ENCODE data around the gene CD5L.
A peak's percentile ranks its signal among the peaks of the same experiment; 100 is the strongest.

Gene CD5L

DNA sequence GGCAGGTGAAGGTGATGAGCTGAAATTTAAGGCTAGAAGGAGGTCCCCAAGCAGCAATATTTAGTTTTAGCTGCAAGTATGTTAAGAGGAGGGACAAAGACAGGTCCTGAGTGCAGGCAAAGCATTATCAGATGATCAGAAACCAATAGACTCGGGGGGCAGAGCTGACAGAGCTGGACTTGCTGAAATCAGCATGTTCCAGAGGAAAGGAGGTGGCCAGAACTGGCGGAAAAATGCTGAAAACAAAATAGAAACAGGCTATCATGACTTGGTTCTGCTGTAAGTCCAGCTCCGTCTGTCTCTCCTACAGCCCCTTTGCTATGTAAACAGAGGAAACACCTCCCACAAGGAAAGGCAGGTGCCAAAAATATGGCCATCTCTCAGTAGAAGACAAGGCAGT, at the start of gene CD5L:
CD5L (minus strand) TSS at position 101 of the 400 bp plus-strand sequence. CDS start 107 bp downstream, outside the sequence.
- DNase-seq: no peak

DNA sequence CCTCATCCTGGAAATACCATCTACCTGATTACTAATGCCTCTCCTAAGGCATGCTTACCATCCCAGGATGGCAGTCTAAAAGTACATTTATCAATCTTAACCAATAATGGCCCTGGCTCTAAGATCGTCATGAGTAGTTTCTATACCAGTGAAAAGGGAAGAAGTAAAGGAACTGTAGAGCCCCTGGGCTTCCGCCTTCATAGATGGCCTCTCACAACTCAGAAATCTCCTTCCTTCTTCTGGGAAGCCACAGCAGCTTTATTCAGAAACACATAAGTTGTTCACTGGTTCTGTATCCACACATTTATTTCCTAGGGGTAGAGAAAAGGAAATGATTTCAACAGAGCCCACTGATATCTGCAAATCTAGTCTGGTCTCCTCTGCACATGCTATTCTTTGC, 41.0 kb upstream of the CD5L start:
- DNase-seq: no peak

DNA sequence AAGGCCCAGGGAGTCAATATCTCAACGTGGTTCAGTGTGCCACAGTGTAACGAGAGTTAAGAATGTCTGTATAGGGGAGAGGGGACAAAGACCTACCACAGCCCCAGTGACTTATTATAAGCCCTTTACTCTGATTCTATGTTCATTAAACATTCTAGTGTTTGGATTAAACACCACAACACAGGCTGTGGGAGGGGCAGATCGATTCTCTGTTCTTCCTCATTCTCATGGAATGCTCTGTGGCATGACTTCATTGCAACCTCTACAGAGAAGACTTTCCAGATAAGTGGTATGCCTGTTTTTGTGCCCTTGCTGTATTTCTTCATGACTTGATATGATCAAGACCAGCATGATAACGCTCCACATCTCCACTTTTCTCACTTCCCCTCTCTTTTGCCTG, 39.0 kb upstream of the CD5L start:
- DNase-seq: no peak

- DNase-seq: peak; percentile 33
Observed at GRCh38 chr1:157878059-157878458, 36.5 kb upstream of the CD5L start.

DNA sequence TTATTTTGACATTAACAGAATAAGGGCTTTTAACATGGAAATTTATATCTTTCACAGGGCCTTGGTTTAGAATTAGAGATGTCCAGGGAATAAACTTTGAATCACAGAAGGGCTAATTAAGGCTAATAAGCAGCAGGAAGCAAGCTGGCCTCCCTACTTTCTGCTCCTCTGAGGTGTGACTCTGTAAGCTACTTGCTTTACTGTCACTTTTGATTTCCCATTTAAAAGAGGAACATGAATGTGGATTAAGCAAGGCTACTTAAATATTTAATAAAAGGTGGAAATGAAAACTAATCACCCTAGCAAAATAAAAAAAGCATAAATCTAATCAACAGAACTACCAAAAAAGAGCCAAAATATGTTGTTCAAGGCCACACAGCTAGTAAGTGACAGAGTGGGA, 28.9 kb upstream of the CD5L start:
- DNase-seq: no peak

- no peak for DNase-seq
Observed at GRCh38 chr1:157868654-157869053, 27.0 kb upstream of the CD5L start.

DNA sequence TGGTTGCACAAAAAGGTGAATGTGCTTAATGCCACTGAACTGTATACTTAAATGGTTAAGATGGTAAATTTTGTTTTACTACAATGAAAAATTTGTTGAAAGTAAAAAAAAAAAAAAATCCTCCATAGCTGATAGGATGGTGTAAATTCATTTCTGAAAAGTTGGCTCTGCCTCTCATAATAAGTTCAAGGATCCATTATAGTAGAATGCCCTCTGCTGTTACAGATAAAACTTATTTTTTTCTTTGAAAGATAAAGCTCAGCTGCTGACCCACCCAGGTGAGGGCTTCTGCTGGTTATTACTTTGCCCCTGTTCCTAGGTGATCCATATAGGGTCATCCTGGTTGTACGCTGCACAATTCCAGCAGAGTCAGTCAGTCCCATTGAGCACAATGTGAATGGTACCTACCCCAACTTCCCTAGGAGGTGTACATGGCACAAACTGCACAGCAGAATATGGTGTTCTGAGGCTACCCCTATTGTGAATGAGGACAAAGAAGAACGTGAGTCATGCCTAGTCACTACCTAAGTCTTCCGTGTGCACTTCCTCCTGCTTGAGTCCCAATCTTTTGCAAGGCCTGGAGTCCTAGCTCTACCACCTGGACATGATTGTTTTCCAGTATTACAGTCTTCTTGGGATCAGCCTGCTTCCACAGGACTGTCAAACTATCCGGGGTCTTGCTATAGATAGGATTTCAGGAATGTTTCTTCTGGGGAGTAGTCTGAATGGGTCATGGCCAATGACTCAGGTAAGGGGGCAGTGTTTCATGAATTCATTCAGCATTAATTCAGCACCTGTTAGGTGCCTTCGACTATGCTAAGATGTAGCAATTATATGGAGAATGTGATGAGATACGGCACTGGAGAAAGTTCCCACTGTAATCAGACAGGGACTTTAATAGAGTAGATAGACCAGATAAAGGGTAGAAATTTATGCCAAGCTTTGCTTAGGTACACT, 20.8 kb upstream of the CD5L start:
- DNase-seq: no peak

DNA sequence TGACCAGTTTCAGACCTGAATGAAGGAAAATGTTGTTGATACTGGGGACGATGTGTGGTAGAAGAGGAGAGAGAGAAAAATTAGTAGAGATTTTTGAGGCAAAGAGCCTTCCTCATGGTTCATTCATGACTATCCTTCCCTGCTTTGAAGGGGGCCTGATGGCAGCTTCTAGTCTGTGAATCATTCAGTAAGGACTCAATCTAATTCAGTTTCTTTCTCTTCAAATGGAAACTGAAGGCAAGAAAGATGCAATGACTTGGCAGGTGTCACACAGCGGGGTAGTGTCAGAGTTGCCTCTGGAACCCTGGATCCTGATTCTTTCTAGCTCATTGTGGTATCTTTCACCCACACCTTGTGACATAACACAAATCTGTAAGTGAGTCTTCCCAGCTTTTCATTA, 14.9 kb upstream of the CD5L start:
- DNase-seq: no peak

DNA sequence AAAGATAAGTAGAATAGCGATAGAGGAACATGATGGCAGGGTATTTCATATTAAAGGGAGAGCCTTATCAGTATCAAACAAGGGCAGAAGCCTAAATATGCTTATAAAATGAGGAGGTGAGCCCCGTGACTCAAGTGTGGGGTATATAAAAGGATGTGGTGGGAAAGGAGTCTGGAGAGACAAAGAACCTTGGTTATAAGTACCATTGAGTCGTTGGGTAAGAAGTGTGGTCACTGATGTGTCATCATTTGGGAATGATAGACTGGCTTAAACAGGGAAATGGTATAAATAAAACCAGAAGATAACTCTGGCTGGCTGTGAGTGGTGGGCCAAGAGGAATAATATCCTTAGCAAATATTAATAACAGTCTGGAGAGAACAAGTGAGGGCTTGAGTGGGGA, 10.9 kb upstream of the CD5L start:
- no peak for DNase-seq

- DNase-seq: no peak
Observed at GRCh38 chr1:157849229-157849875, 7.7 kb upstream of the CD5L start.

DNA sequence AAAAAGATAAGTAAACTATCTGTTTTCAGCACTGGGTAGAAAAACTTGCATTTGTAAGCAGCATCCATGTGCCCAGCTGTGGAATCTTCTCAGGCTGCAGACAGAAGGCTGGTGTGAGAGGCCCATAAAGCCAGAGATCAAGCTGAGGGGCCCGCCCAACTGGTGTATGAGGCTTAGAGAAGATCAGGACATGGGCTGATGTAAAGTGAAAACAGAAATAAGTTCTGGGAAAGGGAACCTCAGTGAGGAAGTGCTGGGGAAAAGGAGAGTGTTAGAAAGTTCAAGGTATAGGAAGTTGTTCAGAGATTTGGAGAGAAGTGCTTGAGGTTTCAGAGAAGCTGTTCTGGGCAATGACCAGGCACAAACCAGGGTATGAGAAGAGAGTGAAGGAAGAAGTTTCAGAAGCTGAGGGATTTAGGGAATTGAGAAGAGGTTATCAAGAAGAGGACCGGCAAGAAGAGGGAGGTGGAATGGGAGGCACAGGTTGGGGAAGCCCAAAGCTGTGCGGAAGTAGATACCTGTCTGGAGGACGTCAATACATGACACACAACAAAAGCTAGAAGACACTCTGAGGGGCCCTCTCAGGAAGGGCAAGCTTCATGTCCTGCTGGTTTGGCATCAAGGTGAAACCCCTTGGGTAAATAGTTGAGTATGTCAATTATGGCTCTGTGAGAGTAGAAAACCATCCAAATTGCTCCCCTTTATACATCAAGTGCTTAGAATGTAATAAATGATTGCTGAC, 2.7 kb upstream of the CD5L start:
- no peak for DNase-seq

GRCh38 chr1:157842939-157843338, 1.3 kb upstream of the CD5L start:
- DNase-seq: no peak

GRCh38 chr1:157838966-157839365, 2.6 kb downstream of the CD5L start:
- DNase-seq: no peak

DNA sequence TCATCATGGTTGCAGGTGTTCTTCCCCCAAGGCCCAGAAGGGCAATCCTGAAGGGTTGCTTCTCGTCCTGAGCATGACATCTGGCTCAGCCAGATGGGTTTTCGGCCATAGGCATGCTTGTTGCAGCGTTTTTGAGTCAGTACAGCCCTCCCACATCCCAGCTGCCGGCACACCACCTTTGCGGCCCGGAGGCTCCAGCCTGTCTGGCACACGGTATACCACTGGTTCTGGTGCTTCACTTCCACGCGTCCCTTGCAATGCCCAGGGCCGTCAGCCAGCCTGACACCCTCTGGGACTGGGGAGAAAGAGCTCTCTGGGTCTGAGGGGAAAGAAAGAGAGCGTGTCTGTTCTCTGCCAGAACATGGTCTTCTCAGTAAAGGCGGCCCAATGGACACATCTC, 7.2 kb downstream of the CD5L start:
- no peak for DNase-seq

DNA sequence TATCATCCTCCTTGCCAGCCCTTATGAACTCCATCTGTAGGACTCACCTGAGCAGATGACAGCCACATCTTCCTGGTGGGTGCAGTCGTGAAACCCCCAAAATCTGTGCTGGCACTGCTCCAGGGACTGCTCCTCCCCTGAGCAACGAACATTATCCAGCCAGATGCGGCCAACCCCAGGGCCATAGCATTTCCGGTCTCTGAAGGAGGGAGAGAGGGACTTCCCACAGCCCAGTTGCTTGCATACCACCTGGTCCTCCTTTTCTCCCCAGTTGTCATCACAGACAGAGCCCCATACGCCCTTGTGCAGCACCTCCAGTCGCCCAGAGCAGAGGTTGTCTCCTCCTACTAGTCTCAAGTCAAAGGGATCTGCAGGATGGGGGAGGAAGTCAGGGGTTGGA, 8.5 kb downstream of the CD5L start:
- DNase-seq: no peak

DNA sequence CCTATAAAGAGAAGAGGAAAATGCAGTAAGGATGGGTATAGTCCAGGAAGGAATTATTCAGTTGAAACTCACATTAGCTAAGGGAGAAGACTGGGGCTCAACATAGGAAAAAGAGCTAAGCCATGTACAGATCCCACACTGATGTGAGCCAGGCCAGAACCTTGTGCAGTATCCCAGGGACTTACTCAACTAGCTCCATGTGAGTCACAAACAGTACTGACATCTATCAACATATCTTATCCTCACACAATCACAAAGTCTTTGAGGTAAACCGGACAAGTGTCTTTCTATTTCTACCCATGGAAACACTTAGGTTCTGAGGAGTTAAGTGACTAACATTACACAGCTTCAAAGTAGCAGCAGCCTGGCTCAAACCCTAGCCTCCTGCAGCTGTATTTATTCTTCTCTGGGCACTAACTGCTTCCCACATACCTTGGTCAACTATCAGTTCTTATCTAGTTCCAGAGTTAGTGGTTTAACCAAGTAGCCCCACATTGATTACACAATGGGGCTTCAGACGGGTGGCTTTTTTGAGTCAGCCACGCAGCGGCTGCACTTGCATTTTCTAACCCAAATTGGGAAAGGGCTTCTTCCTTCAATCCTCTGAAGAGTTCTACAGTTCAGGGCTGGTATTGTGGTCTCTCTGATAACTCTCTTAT, 9.5 kb downstream of the CD5L start:
- no peak for DNase-seq

DNA sequence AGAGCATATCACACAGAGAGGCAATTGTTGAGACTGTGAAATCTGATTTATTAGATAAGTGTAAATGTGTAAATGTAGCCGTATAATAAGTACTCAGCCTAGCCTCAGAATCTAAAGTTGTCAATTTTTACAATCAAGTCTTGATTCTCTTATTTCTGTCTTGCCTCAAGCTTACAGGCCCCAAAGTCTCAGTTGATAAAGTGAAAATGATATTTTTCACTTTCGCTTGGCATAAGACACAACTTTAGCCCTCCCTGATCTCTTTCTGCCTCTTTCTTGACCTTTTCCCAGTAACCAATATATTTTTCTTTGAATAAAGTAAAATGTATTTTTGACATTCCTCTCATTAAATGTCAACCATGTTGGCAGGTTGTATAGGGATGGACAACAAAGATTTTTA, 10.7 kb downstream of the CD5L start:
- DNase-seq: no peak

- DNase-seq: no peak
Observed at GRCh38 chr1:157829711-157830110, 11.9 kb downstream of the CD5L start.

DNA sequence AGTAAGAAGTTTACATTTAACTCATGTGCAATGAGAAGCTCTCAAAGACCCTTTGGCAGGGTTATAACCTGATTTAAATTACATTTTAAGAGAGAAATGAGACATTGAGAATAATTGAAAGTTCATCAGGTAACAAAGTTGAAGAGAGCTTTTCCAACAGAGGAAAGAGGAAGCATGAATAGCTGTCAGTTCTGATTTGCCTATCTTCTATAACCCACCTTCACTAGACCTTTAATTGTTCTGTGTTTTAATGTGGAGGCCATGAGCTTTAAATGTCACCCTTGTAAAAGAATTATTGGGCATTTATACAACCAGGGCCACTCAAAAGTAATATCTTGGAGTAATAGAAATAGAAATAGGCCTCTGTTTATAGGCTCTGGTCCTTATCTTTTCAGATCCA, 12.4 kb downstream of the CD5L start:
- no peak for DNase-seq

GRCh38 chr1:157820299-157820698, 21.3 kb downstream of the CD5L start:
- no peak for DNase-seq

GRCh38 chr1:157819896-157820295, 21.7 kb downstream of the CD5L start, which contains the start of gene FCRL1:
TSS of gene FCRL1 (minus strand) at chr1:157820120. CDS start at chr1:157820037, 83 bp downstream.
- DNase-seq: no peak

GRCh38 chr1:157819215-157819614, 22.4 kb downstream of the CD5L start:
- DNase-seq: no peak

DNA sequence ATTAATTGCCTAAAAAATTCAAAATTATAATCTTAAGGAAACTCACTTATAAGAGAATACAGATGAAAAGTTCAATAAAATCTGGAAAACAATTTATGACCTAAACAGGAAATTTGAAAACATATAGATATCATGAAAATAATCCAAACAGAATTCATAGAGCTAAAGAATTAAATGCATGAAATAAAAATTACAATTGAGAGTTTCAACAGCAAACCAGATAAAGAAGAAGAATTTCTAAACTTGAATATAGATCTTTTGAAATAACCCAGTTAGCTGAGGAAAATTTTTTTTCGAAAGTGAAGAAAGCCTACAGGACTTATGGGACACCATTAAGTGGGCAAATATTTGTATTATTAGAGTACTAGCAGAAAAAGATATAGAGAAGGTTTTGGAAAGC, 28.3 kb downstream of the CD5L start:
- DNase-seq: no peak
